Measurements from ENCODE around the gene JOSD2.
"Not testable (repeated sequence)": the region's sequence is repeated elsewhere in the genome, so short reads cannot be mapped to it uniquely, and the experiment has no call there.

Gene JOSD2

GRCh38 chr19:50475736-50476223 lies 35.2 kb downstream of the JOSD2 start:
- peak; percentile 5 for DNase-seq

- DNase-seq: no peak
These were observed 35.9 kb downstream of the JOSD2 start for GRCh38 chr19:50475101-50475568.

GRCh38 chr19:50473336-50473735 lies 37.7 kb downstream of the JOSD2 start:
- not testable (repeated sequence) for DNase-seq

- DNase-seq: no peak
These were observed 42.2 kb downstream of the JOSD2 start for GRCh38 chr19:50468818-50469217.

GRCh38 chr19:50467566-50467965 lies 43.4 kb downstream of the JOSD2 start:
- no peak for DNase-seq

GRCh38 chr19:50466706-50467039 lies 44.3 kb downstream of the JOSD2 start:
- DNase-seq: no peak

- DNase-seq: no peak
These were observed 44.8 kb downstream of the JOSD2 start for GRCh38 chr19:50465986-50466705.

- no peak for DNase-seq
These were observed 46.0 kb downstream of the JOSD2 start for GRCh38 chr19:50465000-50465399.

- DNase-seq: no peak
These were observed 46.6 kb downstream of the JOSD2 start for GRCh38 chr19:50464348-50464747.

GRCh38 chr19:50462970-50463369 lies 48.0 kb downstream of the JOSD2 start:
- no peak for DNase-seq

- DNase-seq: peak; percentile 65
These were observed 49.7 kb downstream of the JOSD2 start for GRCh38 chr19:50461066-50461875.

- no peak for DNase-seq
These were observed 50.7 kb downstream of the JOSD2 start for GRCh38 chr19:50460161-50460765.

- no peak for DNase-seq
These were observed 51.4 kb downstream of the JOSD2 start for GRCh38 chr19:50459638-50460037.

- DNase-seq: no peak
These were observed 51.9 kb downstream of the JOSD2 start for GRCh38 chr19:50459067-50459456.

GRCh38 chr19:50458396-50459066 lies 52.5 kb downstream of the JOSD2 start:
- no peak for DNase-seq

- no peak for DNase-seq
These were observed 53.7 kb downstream of the JOSD2 start for GRCh38 chr19:50457300-50457699.

Data from CD4-positive, alpha-beta T cell treated with Interleukin-6 for 4 hours (primary cell).